Measurements from ENCODE around the gene MED31. TPM values are rescaled to one million over a fixed set of nuclear protein-coding genes. Genes with fewer than 3 reads are reported as not detected.
"Not testable (repeated sequence)": the region's sequence is repeated elsewhere in the genome, so short reads cannot be mapped to it uniquely, and the experiment has no call there.

Gene MED31
- total RNA-seq (2014; rRNA removed; shearing (Covaris generic)) = 20.3 and 24.5 TPM in 2 replicates

DNA sequence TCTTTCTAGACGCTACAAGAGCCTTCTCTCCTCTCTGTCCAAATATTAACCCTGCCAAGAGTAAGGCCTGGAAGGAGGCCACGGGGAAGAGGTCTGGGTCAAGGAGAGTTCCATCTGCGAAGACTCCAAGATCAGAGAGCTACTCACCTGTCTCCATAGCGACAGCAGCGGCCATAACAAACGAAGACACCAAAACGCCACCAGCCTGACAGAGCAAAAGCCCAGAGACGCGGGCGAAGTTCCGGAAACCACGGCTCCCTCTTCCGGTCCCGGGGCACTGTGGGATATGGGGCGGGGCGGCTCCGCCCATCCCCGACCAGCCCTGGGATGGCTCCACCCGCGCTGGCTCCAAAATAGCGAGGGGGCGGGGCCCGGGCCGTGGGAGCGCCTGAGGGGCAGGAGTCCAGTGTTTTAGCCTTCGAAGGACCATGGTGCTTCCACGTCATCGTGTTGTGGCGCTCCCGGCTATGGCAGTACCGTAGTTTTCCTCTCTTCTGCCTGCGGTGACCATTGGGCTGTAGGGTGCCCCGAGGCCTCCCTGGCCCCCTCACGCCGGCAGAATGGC lies at the start of gene MED31, which contains the start of gene C17orf100:
MED31 (minus strand) TSS at position 252 of the 565 bp plus-strand sequence; CDS start at position 175, 77 bp downstream.
C17orf100 (plus strand) TSS at position 409 of the 565 bp plus-strand sequence; CDS start at position 561, 152 bp downstream.
- peak; percentile 91 for DNase-seq (ENCODE audit: low read depth)

DNA sequence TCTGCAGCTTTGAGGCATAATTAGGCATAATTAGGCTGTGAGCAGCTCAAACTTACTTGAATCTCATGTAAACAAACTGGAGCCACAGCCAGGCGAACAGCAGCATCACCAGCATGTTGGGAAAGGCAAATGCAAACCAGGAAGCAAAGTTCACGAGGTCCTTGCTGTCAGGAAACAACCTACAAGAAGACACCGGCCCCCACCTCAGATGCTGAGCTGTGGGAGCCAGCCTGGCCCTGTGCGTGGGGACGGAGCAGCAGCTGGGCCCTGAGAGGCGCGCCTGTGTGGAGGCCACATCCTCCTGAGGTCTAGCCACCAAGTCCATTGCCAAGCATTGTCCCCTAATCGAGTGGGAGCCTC lies 49.5 kb upstream of the MED31 start:
- DNase-seq (ENCODE audit: low read depth) = no peak

DNA sequence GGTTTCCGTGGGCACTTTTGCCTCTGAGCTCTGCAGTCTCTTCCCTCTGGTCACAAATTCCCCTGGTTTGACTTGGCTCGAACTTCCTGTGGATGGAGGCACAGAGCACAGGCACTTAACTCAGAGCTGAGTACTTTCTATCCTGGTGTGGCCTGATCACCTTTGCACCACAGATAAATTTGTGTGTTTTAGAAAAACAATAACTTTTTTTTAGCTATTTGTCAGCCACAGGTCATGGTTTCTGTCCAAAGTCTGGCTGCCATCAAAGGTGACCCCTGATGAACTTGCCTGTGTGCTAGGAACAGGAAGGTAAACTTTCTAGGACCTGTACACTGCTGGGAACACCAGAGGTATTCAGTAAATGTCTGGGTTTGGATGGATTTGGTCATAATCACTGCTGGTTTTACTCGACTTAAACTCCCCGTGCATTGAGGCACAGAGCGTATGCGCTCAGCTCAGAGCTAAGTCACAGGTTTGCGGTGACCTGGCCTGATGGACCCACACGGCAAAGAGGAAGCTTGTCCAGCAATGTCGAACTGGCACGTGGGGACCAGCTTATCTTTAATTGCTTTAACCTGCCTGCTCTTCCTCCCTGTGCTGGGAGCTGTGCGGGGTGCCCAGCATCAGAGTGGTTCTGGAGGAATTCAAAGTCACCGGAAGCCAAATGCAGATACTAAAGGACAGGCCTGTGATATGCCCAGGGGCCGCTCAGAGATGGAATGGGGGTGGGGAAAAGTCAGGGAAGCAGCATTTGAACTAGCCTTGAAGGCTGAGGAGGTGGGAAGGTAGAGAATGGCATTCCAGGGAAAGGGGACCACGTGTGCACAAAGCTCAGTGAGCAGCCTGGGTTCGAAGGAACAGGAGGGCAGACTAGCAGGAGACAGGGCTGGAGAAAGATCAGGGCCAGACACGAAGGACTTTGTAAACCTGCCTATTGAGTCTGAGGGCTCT lies 48.9 kb upstream of the MED31 start:
- no peak for DNase-seq (ENCODE audit: low read depth)

DNA sequence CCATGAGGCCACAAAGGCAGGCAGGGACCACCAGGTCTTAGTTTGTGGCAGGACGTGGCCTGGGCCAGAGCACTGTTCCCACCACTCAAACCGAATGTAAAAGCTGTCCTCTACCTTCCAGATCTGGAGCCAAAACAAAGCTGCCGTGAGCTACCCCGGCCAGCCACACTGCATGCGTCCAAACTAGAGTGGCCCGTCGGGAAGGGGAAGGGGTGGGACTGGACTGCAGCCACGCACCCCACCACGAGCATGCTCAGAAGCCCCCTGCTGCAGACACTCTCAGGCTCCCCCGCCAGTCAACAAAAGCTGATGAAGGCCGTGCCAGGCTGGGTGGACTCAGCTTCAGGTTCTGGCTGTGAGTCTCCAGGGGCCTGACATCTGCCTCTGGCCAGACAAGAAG lies 46.6 kb upstream of the MED31 start:
- DNase-seq (ENCODE audit: low read depth) = no peak

DNA sequence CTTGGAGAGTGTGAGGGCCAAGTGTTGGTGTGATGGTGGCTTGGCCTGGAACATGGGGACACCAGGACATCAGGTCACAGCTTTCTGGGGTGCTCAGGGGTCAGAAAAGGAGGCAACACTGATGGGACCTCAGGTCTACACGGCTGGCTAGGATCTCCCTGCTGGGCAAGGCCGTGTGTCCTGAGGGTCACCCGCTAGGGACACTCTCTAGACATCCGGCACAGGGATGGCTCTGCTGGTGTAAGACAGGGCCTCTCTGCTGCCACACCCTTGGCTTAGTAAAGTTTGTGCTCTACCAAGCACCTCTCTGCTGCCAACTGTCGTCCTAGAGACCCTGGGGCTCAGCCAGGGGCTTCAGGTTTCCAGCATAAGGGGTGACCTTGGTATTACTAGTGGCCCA lies 45.5 kb upstream of the MED31 start:
- no peak for DNase-seq (ENCODE audit: low read depth)

DNA sequence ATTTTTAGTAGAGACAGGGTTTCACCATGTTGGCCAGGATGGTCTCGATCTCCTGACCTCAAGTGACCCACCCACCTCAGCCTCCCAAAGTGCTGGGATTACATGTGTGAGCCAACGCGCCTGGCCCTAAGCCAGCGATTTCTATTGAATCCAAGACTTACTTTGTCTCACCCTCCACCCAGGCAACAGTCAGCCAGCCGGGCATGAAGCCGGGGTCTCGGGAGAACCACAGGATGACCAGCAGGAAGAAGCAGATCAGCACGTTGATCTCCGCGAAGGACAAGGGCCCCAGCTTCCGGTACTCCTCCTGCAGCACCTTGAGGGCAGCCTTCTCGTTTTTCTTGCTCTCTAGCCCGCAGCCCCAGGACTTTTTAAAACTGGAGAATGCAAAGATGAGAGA lies 44.2 kb upstream of the MED31 start:
- DNase-seq (ENCODE audit: low read depth) = no peak

DNA sequence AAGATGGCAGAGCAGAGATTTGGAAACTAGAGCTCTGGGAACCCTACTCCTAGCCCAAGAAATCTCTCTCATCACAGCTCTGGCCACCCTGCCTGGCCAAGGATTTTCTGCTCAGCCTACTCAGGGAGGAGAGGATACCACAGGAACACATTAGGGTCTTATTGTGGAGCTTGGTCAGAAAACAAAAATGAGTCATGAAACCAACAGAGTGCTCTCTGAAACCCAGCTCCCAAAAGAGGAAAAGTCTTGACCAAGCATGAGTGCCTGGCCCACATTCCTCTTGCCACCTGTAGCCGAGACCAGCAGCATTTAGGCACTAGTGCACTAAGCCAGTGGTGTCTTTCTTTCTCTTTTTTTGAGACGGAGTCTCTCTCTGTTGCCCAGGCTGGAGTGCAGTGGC lies 43.6 kb upstream of the MED31 start:
- no peak for DNase-seq (ENCODE audit: low read depth)

DNA sequence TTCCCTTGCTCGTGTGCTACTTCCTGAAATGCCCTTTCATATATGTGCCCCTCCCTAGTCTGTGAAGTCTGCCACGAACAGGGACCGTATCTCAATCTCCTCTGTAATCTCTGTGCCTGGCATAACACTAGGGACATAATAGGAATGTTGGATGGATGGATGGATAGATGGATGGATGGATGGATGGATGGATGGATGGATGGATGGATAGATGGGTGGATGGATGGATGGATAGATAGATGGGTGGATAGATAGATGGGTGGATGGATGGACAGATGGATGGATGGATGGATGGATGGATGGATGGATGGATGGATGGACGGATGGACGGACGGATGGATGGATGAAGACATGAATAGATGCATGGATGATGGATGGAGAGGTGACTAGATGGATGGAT lies 40.6 kb upstream of the MED31 start:
- DNase-seq (ENCODE audit: low read depth) = not testable (repeated sequence)

DNA sequence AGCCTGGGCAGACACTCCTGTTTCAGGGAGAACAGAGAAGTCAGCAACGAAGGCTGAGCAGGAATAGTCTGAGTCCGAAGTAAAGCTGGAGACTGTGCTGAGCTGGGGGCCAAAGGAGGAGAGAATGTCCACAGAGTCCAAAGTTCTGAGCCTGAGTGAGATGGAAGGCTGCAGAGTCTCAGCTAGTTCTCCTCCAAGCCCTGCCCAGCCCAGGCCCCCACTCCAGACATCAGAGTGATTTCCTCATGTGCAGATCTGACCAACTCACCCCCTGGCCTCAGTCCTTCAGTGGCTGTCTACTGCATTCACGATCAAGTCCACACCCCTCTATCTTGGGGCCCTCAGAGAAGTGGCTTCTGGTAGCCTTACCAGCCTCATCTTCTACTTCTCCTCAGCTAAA lies 40.1 kb upstream of the MED31 start:
- no peak for DNase-seq (ENCODE audit: low read depth)

DNA sequence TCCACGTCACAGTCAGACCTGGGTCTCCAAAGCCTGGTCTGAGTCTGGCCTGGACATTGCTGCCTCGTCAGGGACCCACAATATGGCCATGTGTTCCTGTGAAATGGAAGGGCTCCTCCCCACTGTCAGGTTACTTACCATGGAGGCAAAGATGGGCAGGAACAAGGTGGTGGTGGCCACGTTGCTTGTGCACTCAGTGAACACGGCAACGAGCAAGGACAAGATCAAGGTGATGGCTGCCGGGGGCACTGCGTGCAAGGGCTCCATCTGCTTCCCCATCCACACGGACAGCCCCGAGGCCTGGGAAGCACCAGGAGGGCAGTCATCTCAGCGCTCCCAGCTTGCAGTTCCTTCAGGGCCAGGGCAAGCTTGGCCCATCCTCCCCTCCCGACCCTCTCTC lies 39.2 kb upstream of the MED31 start:
- no peak for DNase-seq (ENCODE audit: low read depth)

DNA sequence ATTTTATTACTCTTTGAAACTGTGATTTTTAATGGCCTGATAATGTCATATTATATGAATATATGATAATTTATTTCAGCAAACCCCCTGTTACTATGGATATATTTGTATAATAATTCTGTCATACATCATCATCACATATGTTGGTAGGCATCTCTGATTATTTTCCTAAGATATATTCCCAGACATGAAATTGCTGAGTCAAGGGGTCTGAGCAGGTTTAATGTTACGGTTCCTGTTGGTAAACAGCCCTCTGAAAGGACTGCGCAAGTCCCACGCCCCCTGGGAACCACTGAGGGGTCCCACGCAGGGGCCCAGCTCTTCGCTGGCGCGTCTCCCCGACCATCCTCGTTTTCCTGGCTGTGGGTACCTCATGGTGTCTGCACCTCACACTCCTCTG lies 37.5 kb upstream of the MED31 start:
- DNase-seq (ENCODE audit: low read depth) = no peak

DNA sequence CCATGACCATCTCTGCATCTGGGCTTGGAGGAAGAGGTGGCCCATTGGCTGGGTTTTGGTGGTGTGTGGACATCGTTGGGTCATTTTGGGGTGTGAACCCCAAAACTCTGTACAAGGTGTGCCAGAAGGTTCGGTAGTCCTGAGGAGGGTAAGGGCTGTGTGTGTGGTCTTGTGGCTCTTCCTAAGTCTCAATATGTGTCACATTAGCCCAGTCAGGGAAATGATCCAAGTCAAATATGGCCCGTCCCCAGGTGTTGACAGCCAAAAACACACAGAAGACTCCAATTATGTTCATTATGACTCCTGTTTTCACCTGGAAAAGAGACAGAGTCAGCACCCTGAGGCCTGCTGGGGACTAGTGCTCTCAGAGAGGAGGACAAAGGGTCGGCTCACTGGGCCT lies 34.6 kb upstream of the MED31 start:
- no peak for DNase-seq (ENCODE audit: low read depth)

DNA sequence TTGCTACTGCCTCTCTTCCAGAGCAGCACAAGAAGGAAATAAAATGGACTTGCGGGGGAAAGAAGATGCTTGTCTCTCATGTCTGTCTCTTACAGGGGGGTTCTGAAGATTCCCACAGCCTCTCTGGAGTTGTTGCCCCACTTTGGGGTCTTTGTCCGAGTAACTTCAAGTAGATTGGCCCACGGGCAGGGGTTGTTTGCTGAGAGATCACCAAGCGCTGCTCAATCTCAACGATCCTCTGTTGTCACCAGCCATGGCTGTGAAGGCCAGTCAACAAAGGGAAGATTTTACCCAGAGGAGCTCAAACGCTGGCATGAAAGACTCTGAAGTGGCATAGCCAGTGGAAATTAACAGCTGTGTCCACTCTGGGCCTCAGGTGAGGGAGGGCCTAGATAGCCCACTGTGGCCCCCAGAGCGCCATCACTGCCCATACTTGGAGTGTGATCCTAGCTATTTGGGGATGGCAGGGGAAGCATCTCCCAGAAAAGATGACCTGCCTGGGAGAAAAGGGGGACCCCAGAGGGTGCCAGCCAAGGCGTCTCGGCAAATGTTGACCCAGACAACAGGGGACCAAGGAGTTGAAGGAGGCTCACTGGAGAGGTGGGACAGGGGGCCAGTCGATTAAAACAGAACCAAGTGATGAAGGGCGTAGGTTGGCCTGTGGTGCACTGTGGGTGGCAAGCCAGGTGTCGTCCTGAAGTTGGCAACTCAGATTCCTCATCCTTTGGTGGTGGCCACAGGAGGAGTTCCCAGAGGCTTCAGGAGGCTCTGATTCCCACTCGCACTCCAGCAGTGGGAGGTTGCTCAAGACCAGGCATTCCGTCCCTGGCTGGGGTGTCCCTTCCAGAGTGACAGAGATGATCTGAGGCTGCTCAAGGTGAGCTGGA lies 33.7 kb upstream of the MED31 start:
- no peak for DNase-seq (ENCODE audit: low read depth)

DNA sequence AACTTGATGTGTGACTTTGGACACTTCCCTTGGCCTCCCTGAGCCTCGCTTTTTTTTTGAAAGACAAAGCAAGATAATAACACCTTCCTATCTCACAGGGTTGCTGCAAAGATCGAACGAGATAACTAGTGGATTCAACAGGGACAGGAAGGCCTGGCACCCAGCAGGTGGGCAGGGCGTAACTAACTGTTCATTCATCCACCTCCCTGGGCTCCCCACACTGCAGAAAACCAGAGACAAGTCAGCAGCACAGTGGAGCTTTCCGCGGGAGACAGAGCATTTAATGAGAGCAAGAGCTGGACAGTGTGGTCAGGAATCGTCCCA lies 33.0 kb upstream of the MED31 start:
- no peak for DNase-seq (ENCODE audit: low read depth)

DNA sequence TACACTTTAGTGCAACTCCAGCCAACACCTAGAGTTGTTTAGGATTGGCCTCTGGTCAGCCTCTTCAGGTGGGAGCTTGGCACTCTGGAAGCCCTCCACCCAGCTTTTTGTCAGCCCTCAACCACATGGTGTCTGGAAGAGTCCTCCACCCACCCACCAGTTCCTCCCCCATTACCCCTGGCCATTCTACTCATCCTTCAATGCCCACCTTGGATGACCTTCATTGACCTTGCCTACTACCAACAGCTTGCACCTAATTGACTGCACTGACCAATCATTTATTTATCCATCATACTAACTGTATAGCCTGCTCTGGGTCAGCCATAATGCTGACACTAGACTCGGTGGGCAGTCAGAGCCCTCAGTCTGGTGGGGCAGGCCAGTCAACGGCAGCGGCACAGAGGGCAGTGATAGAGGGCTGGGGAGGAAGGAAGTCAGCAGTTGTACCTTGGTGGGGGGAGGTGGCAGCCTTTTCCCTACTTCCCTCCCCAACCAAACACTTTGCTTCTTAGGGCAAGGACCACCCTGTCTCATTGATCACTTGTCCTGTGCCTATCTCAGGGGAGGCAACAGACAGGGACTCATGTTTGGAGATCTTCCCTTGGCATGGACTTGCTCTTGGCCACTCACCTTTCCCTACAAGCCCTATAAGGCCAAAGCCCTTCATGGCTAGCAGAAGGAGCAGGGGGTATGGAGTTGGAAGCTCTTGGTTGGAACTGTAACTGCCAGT lies 32.5 kb upstream of the MED31 start:
- no peak for DNase-seq (ENCODE audit: low read depth)

DNA sequence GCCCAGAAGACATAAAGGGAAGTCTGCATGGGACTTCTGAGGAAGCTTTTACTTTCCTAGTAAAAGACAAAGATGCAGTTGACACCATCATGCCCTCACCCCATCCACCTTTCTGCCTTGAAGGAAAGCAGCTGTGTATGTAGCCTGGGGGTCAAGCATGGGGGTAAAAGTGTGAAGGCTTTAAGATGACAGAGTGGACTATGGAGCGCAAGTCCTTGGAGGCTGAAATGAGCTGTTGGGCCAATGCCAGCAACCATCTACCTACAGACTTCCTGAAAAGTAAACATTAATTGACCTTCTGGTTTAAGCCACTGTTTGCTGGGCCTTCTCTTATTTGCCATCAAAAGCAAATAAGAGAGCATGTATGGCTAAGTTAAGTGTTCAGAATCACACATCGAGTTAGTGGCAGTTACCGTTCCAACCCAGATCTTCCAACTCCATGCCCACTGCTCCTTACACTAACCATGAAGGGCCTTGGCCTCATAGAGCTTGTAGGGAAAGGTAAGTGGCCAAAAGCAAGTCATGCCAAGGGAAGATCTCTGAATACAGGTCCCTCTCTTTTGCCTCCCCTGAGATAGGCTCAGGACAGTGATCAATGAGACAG lies 31.8 kb upstream of the MED31 start:
- DNase-seq (ENCODE audit: low read depth) = no peak

DNA sequence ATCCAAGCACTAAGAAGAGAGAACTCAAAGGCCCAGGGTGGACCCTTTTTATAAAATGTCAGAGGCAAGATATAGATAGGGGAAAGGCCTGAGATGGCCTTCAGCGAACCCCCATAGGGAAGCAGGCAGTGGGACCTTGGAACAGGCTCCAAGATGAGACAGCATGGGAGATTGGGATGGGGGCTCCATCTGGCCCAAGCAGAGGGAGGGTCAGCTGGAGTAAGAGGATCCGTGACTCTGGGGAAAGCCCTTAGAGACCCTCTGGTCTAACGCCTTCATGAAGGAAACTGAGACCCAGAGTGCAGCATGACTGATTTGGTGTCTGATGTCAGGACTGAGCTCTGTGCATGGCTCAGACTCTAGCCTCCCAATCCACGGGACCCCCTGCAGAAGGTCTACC lies 30.9 kb upstream of the MED31 start:
- DNase-seq (ENCODE audit: low read depth) = no peak

DNA sequence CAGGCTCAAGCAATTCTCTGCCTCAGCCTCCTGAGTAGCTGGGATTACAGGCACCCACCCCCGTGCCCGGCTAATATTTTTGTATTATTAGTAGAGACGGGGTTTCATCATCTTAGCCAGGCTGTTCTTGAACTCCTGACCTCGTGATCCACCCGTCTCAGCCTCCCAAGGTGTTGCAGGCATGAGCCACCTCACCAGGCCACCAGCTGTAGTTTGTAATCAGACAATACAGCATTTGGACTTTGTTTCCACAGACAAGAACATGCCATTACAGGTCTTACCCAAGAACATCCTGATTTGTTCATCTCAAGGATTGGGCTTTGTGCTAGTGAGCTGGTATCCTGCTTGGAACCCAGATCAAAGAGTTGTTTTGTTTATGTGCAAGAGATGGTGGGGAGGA lies 30.3 kb upstream of the MED31 start:
- no peak for DNase-seq (ENCODE audit: low read depth)

DNA sequence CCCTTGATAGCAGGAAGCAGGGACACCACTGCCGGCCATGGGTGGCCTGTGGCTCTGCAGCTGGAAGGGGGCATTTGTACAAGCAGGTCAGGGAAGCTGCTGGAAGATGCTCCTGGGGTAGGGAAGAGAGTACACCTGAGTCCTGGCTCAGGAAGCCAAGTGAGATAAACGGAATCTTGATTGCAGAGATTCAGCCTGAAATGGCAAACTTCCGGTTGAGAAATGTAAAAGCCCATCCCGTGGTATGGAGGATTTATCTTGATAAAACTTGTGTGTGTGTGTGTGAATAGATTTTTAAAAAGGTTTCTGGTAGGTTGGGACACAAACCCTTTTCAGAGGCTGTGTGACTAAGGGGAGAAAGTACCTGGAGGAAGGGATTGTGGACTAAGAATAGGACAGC lies 29.8 kb upstream of the MED31 start:
- DNase-seq (ENCODE audit: low read depth) = no peak

DNA sequence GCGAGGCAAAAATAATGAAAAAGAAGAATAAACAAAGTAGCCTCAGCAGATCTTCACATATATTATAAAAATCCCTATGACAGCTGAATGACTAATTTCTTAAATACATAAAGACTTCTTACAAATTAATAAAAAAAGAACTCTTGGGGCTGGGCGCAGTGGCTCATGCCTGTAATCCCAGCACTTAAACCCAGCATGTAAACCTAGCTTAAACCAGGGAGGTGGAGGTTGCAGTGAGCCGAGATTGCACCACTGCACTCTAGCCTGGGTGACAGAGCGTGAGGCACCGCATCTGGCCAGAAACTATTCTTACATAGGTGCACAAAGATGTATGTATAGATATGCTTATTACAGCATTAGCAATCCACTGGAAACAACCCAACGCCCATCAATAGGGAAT lies 27.8 kb upstream of the MED31 start:
- no peak for DNase-seq (ENCODE audit: low read depth)

DNA sequence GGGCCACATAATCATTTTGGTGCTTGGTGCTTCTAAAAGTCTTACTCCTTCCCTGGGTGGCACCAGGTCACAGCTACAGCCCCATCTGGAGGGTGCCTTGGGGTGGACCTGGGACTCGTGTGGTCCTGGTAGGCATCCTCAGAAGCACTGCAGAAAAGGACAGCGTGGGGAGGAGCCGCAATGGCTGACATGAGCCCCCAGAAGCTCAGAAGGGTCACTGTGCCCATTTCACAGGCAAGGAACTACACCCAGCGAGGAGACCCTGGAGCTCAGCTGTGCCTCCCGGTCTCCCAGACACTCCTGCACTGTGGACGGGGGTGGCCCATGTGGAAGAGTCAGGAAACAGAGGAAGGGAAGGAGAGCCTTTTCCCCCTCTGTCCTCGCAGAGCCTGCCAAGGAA lies 26.5 kb upstream of the MED31 start:
- no peak for DNase-seq (ENCODE audit: low read depth)
